Astrocyte of the spinal cord (primary cell): ENCODE data around the gene CRYAB.

Source experiments
- DNase-seq: peaks from one replicate; pipeline ENCODE4 v3.0.0; 2011; ENCODE audit warnings: low read depth, low spot score
- H3K4me3 ChIP-seq: 2 replicates; pipeline ENCODE4 v1.5.1; 2011; ENCODE audit warnings: low read depth, mild to moderate bottlenecking, low read length, moderate library complexity
- CTCF ChIP-seq: IDR thresholded peaks from 2 replicates; pipeline ENCODE4 v1.5.1; 2012; ENCODE audit warnings: low read depth, mild to moderate bottlenecking, low read length, inconsistent platforms
- in situ Hi-C: cut with HindIII; loops from 2 replicates; pipeline ENCODE4 v1.10.0; 2017; ENCODE audit warnings: low sequenced_read_pairs

Gene CRYAB

GRCh38 chr11:111947143-111947542, 35.6 kb upstream of the CRYAB start:
- DNase-seq = no peak
- in situ Hi-C loops = no loop called here
- TF ChIP-seq CTCF = no peak
- H3K4me3 ChIP-seq = no peak overlapping the region

GRCh38 chr11:111946499-111946898, 34.9 kb upstream of the CRYAB start:
- TF ChIP-seq CTCF = no peak
- no peak overlapping the region for H3K4me3 ChIP-seq
- DNase-seq = peak; percentile 39
- in situ Hi-C loops = no loop called here

- DNase-seq = no peak
- TF ChIP-seq CTCF = no peak
- H3K4me3 ChIP-seq = no peak overlapping the region
- in situ Hi-C loops = no loop called here
Observed at GRCh38 chr11:111945198-111945597, 33.6 kb upstream of the CRYAB start.

- DNase-seq = peak; percentile 96
- TF ChIP-seq CTCF = no peak
- in situ Hi-C loops = no loop called here
- H3K4me3 ChIP-seq = no peak overlapping the region
Observed at GRCh38 chr11:111944651-111945051, 33.1 kb upstream of the CRYAB start.

- no peak for TF ChIP-seq CTCF
- peak; percentile 91 for DNase-seq
- in situ Hi-C loops = no loop called here
- H3K4me3 ChIP-seq = no peak overlapping the region
Observed at GRCh38 chr11:111944139-111944538, 32.6 kb upstream of the CRYAB start.

GRCh38 chr11:111942829-111943228, 31.3 kb upstream of the CRYAB start:
- no peak overlapping the region for H3K4me3 ChIP-seq
- peak; percentile 74 for DNase-seq
- in situ Hi-C loops = no loop called here
- no peak for TF ChIP-seq CTCF

GRCh38 chr11:111941963-111942362, 30.4 kb upstream of the CRYAB start:
- peak; percentile 19 for DNase-seq
- no peak for TF ChIP-seq CTCF
- in situ Hi-C loops = no loop called here
- no peak overlapping the region for H3K4me3 ChIP-seq
